Nephron progenitor cell (in vitro differentiated cells): ENCODE results near the gene POP4.

Source experiments
- DNase-seq: peaks from one replicate; pipeline ENCODE4 v3.0.0; 2021
- H3K27ac Mint-ChIP-seq: 2 replicates; pipeline ENCODE4 v1.8.0; 2021; ENCODE audit warnings: mild to moderate bottlenecking, moderate library complexity, mixed read lengths
- H3K27me3 Mint-ChIP-seq: 2 replicates; pipeline ENCODE4 v1.8.0; 2021; ENCODE audit warnings: mild to moderate bottlenecking, low read depth, mixed read lengths; ENCODE audit not compliant: poor library complexity
- H3K36me3 Mint-ChIP-seq: 2 replicates; pipeline ENCODE4 v1.8.0; 2021; ENCODE audit warnings: low read depth, mixed read lengths
- H3K4me1 Mint-ChIP-seq: 2 replicates; pipeline ENCODE4 v1.8.0; 2021; ENCODE audit warnings: mixed read lengths
- H3K4me3 Mint-ChIP-seq: 2 replicates; pipeline ENCODE4 v1.8.0; 2021; ENCODE audit warnings: mild to moderate bottlenecking, moderate library complexity, mixed read lengths
- H3K9me3 Mint-ChIP-seq: 2 replicates; pipeline ENCODE4 v1.8.0; 2021; ENCODE audit warnings: mild to moderate bottlenecking, moderate library complexity, mixed read lengths
- TF ChIP-seq, protein P1 (sequence below): fragments of 200-600 bp; sonication (generic); IDR thresholded peaks from 2 replicates; pipeline ENCODE4 v1.5.0; 2021; ENCODE audit warnings: antibody characterized with exemption

Gene POP4

DNA sequence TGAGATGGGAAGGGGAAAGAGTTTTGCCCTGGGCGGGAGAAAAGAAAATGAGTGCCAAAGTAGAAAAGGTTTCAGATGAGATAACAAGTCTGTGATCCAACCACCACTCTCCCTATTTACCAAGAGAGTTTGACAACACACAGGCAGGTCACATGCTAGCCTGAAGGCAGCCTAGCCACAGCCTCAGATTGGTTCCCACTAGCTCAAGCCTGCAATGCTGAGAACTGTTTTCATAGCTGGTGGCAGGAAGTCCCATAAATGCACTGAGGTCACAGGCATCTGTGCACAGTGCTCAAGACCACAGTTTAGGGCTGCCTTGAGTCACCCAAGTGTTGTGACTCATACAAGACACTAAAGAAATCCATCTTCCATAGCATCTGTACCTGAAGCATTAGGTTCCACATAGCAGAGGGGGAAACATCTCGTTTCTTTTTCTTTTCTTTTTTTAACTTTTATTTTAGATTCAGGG is 18.5 kb upstream of the POP4 start:
- peaks cover 72% of the 10 kb centered on the region for H3K27me3 Mint-ChIP-seq
- no peak overlapping the region for H3K4me3 Mint-ChIP-seq
- DNase-seq = no peak
- H3K27ac Mint-ChIP-seq = no peak overlapping the region
- H3K36me3 Mint-ChIP-seq = peaks cover 4% of the 10 kb centered on the region
- peaks cover 32% of the 10 kb centered on the region for H3K9me3 Mint-ChIP-seq
- H3K4me1 Mint-ChIP-seq = peaks cover 29% of the 10 kb centered on the region
- TF ChIP-seq, protein P1, sequence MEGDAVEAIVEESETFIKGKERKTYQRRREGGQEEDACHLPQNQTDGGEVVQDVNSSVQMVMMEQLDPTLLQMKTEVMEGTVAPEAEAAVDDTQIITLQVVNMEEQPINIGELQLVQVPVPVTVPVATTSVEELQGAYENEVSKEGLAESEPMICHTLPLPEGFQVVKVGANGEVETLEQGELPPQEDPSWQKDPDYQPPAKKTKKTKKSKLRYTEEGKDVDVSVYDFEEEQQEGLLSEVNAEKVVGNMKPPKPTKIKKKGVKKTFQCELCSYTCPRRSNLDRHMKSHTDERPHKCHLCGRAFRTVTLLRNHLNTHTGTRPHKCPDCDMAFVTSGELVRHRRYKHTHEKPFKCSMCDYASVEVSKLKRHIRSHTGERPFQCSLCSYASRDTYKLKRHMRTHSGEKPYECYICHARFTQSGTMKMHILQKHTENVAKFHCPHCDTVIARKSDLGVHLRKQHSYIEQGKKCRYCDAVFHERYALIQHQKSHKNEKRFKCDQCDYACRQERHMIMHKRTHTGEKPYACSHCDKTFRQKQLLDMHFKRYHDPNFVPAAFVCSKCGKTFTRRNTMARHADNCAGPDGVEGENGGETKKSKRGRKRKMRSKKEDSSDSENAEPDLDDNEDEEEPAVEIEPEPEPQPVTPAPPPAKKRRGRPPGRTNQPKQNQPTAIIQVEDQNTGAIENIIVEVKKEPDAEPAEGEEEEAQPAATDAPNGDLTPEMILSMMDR = no peak

DNA sequence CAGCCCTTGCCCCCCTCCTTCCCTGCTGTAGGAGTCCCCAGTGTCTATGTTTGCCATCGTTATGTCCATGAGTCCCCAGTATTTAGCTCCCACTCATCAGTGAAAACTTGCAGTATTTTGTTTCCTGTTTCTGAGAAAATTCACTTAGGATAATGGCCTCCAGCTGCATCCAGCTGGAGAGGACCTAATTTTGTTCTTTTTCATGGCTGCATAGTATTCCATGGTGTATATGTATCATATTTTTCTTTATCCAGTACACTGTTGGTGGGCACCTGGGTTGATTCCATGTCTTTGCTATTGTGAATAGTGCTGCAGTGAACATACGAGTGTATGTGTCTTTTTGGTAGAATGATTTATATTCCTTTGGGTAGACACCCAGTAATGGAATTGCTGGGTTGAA is 18.0 kb upstream of the POP4 start:
- Mint-ChIP-seq H3K27me3 (peaks cover 77% of the 10 kb centered on the region), H3K9me3 (peaks cover 32% of the 10 kb centered on the region), H3K36me3 (peaks cover 4% of the 10 kb centered on the region), H3K27ac (no peak overlapping the region), H3K4me3 (no peak overlapping the region), H3K4me1 (peaks cover 23% of the 10 kb centered on the region)
- no peak for DNase-seq
- TF ChIP-seq, protein P1 = no peak

DNA sequence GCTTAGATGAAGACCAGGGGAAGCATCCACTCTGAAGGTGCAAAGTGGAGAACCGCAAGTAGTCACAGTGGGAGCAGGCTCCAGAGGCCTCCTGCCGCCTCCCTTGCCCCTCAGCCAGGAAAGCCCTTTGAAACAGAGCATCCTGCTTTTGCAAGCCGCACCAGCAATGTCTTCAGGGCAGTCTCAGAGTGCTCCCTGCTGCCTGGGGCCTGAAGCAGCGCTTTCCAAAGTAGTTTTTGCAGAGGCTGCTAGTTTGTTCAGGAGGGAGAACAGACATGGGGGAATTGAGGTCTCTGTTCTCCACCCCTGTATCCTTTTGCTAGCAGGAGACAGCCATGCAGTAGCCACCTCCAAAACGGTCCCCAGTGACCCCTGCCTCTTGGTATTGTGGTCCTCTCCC is 15.8 kb upstream of the POP4 start:
- peaks cover 31% of the 10 kb centered on the region for H3K4me1 Mint-ChIP-seq
- H3K9me3 Mint-ChIP-seq = peaks cover 23% of the 10 kb centered on the region
- DNase-seq = no peak
- peaks cover 83% of the 10 kb centered on the region for H3K27me3 Mint-ChIP-seq
- TF ChIP-seq, protein P1 = no peak
- no peak overlapping the region for H3K4me3 Mint-ChIP-seq
- H3K36me3 Mint-ChIP-seq = peaks cover 4% of the 10 kb centered on the region
- no peak overlapping the region for H3K27ac Mint-ChIP-seq

DNA sequence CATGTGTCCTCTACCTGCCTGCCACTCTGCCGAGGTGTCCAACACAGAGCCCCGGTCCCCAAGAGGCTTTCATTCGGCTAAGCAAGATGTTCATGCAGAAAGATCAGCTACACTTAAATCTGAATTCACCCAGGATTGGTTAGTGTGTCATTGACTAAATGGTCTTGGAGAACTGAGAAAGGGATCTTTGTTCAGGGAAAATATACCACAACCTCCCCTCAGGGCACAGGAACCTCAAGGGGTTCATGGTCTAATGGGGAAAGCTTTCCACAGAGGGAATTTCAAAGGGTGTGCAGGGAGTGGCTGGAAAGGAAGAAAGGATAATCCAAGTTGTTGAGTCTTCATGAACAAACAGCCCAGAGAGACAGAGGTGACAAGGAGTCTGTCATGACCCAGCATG is 14.4 kb upstream of the POP4 start:
- TF ChIP-seq, protein P1 = no peak
- Mint-ChIP-seq H3K27me3 (peaks cover 69% of the 10 kb centered on the region), H3K9me3 (peaks cover 19% of the 10 kb centered on the region), H3K27ac (no peak overlapping the region), H3K4me1 (peaks cover 42% of the 10 kb centered on the region), H3K36me3 (peaks cover 4% of the 10 kb centered on the region), H3K4me3 (no peak overlapping the region)
- no peak for DNase-seq

DNA sequence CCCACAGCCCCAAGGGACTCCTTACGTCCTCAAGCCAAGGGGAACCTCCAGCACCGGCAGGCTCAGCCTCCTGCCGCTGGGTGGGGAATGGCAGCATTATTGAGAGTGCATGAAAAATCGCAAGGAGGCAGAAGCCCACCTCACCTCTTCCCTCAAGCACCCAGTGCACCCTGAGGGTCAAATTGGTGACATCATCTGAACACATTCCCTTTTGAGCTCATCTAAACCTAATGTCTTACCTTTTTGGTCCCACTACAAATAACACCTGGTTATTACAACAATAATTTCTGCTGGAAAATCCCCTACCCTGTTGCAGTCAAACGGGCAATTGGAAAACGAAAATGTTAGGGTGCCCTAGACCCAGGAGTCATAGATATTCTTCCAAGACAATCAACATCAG is 12.2 kb upstream of the POP4 start:
- TF ChIP-seq, protein P1 = no peak
- Mint-ChIP-seq H3K4me3 (no peak overlapping the region), H3K27ac (no peak overlapping the region), H3K27me3 (peaks cover 60% of the 10 kb centered on the region), H3K4me1 (peaks cover 57% of the 10 kb centered on the region), H3K9me3 (peaks cover 16% of the 10 kb centered on the region), H3K36me3 (peaks cover 4% of the 10 kb centered on the region)
- DNase-seq = no peak

DNA sequence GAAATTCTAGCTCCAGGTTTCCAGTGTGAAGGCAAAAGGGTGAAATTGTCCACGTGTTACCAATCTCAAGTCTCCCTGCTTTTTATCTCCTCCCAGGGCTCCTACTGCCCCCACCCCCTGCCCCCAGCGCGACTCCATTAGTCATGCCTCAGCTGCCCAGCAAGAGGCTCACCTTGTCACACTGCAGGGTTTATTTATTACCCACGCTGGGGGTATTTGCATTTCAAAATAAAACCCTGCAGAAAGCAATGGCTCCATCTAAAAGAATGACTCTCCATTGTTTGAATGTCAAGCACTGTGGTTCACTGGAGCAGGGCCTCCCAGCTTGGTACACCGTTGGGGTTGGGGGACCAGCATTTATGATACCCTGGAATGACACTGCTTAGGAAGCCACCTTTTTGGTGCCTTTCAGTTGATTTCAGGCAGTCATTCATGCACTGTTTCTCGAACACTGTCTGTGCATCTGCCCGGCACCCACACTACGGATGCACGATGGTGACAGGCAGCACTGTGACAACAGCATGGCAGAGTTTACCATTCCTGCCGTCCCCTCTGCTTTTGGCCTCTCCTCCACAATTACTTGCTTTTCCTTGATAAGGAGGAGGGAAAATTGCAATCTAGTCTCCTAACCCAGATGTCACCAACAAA is 9.9 kb upstream of the POP4 start:
- peak; percentile 48 for DNase-seq
- peak overlapping the region; percentile 29 for H3K27ac Mint-ChIP-seq
- H3K4me1 Mint-ChIP-seq = peaks cover 73% of the 10 kb centered on the region
- no peaks in the 10 kb centered on the region for H3K36me3 Mint-ChIP-seq
- TF ChIP-seq, protein P1 = no peak
- peaks cover 52% of the 10 kb centered on the region for H3K27me3 Mint-ChIP-seq
- peaks cover under 1% of the 10 kb centered on the region for H3K9me3 Mint-ChIP-seq
- peak overlapping the region; percentile 55 for H3K4me3 Mint-ChIP-seq
